ENCODE results near the gene LSR. TPM values are rescaled to one million over a fixed set of nuclear protein-coding genes. Genes with fewer than 3 reads are reported as not detected.

Gene LSR
- total and polyA plus RNA-seq, 12 donors = 8.2 to 106 (median 58.7) TPM

- no peak overlapping the region for H3K27ac ChIP-seq
- peaks cover 17 to 33% of the 10 kb centered on the region in 2 donors for H3K4me1 ChIP-seq (replicated peaks in 1 of 2)
- TF ChIP-seq POLR2A (IDR thresholded peaks at IDR 0.05) (no peak), CTCF (IDR thresholded peaks at IDR 0.05) (no peak)
- WGBS, 4 donors = 66 to 74% (median 72%) methylated on average over 7 to 8 of the region's 8 CpGs
- no peak overlapping the region for H3K4me3 ChIP-seq
- H3K9me3 ChIP-seq (replicated peaks in 1 of 3) = no peaks in the 10 kb centered on the region
- H3K36me3 ChIP-seq (replicated peaks in 1 of 2) = no peaks in the 10 kb centered on the region
- H3K27me3 ChIP-seq = no peaks in the 10 kb centered on the region
- intact Hi-C loops (cut with DNase I) = no loop called here
- DNase-seq = peak in 1 of 7 donors; percentile 8
Measured at GRCh38 chr19:35216016-35216832, 32.6 kb upstream of the LSR start.

GRCh38 chr19:35216833-35217648, 31.8 kb upstream of the LSR start:
- TF ChIP-seq CTCF (IDR thresholded peaks at IDR 0.05) = no peak
- no peak for TF ChIP-seq POLR2A (IDR thresholded peaks at IDR 0.05)
- H3K27ac ChIP-seq = peak overlapping the region in 1 of 5 donors; percentile 40
- no peaks in the 10 kb centered on the region for H3K27me3 ChIP-seq
- intact Hi-C loops (cut with DNase I) = no loop called here
- DNase-seq = peak; percentile 34 to 72 (median 59)
- H3K36me3 ChIP-seq (replicated peaks in 1 of 2) = no peaks in the 10 kb centered on the region
- WGBS, 4 donors = 68 to 87% (median 77%) methylated on average over 3 of the region's 3 CpGs
- no peak overlapping the region for H3K4me3 ChIP-seq
- H3K4me1 ChIP-seq (replicated peaks in 1 of 2) = peaks cover 17 to 31% of the 10 kb centered on the region in 2 donors
- no peaks in the 10 kb centered on the region for H3K9me3 ChIP-seq (replicated peaks in 1 of 3)

GRCh38 chr19:35217649-35217990, 31.2 kb upstream of the LSR start:
- intact Hi-C loops (cut with DNase I) = no loop called here
- H3K27ac ChIP-seq = peak overlapping the region in 1 of 5 donors; percentile 40

More at GRCh38 chr19:35217649-35217990, 31.2 kb upstream of the LSR start:
- Histone ChIP-seq H3K4me1 (replicated peaks in 1 of 2) (peaks cover 17 to 30% of the 10 kb centered on the region in 2 donors), H3K9me3 (replicated peaks in 1 of 3) (no peaks in the 10 kb centered on the region), H3K4me3 (no peak overlapping the region), H3K27me3 (no peaks in the 10 kb centered on the region), H3K36me3 (replicated peaks in 1 of 2) (no peaks in the 10 kb centered on the region)
- no peak for TF ChIP-seq CTCF (IDR thresholded peaks at IDR 0.05)
- TF ChIP-seq POLR2A (IDR thresholded peaks at IDR 0.05) = no peak
- peak in 1 of 7 donors; percentile 18 for DNase-seq
